HG03354 (cell line): ENCODE data around the gene ALX4.

Source experiments
- ATAC-seq: cut with Tn5 transposase; IDR thresholded peaks from one replicate; pipeline ENCODE4 v1.9.1; 2021; ENCODE audit warnings: mild to moderate bottlenecking; ENCODE audit not compliant: unreplicated experiment, poor library complexity, severe bottlenecking

ALX4 gene

GRCh38 chr11:44338026-44338425 lies 28.1 kb upstream of the ALX4 start:
- no peak for ATAC-seq

- no peak for ATAC-seq
Measured at GRCh38 chr11:44335919-44336318, 26.0 kb upstream of the ALX4 start.

GRCh38 chr11:44335052-44335760 lies 25.3 kb upstream of the ALX4 start:
- ATAC-seq, result no peak

GRCh38 chr11:44334356-44335004 lies 24.5 kb upstream of the ALX4 start:
- ATAC-seq, result no peak

GRCh38 chr11:44333271-44334218 lies 23.6 kb upstream of the ALX4 start:
- ATAC-seq, result no peak

GRCh38 chr11:44332665-44333064 lies 22.7 kb upstream of the ALX4 start:
- no peak for ATAC-seq

GRCh38 chr11:44329472-44330230 lies 19.7 kb upstream of the ALX4 start:
- no peak for ATAC-seq

- ATAC-seq, result no peak
Measured at GRCh38 chr11:44328138-44328660, 18.3 kb upstream of the ALX4 start.

GRCh38 chr11:44327730-44328129 lies 17.8 kb upstream of the ALX4 start:
- no peak for ATAC-seq

GRCh38 chr11:44326615-44327475 lies 16.9 kb upstream of the ALX4 start:
- no peak for ATAC-seq

GRCh38 chr11:44325698-44326097 lies 15.8 kb upstream of the ALX4 start:
- no peak for ATAC-seq

GRCh38 chr11:44324749-44325525 lies 15.0 kb upstream of the ALX4 start:
- no peak for ATAC-seq

- ATAC-seq, result no peak
Measured at GRCh38 chr11:44324222-44324621, 14.3 kb upstream of the ALX4 start.

GRCh38 chr11:44322243-44322642 lies 12.3 kb upstream of the ALX4 start:
- no peak for ATAC-seq

- no peak for ATAC-seq
Measured at GRCh38 chr11:44321059-44321458, 11.1 kb upstream of the ALX4 start.

- ATAC-seq, result no peak
Measured at GRCh38 chr11:44320289-44320973, 10.5 kb upstream of the ALX4 start.

GRCh38 chr11:44319552-44320288 lies 9.8 kb upstream of the ALX4 start:
- no peak for ATAC-seq
